ENCODE data around the gene TXNRD1. TPM values are rescaled to one million over a fixed set of nuclear protein-coding genes. Genes with fewer than 3 reads are reported as not detected.
"Not testable (repeated sequence)": the region's sequence is repeated elsewhere in the genome, so short reads cannot be mapped to it uniquely, and the experiment has no call there.

TXNRD1 gene
- total RNA-seq, 1 experiment from 2014 or later, result 275 TPM

GRCh38 chr12:104323899-104324298 lies 108.3 kb downstream of the TXNRD1 start:
- DNase-seq (ENCODE audit: low read depth), result no peak

GRCh38 chr12:104328278-104328677 lies 112.7 kb downstream of the TXNRD1 start:
- not testable (repeated sequence) for DNase-seq (ENCODE audit: low read depth)

- DNase-seq (ENCODE audit: low read depth), result no peak
Observed at GRCh38 chr12:104328790-104329189, 113.2 kb downstream of the TXNRD1 start.

GRCh38 chr12:104329707-104330532 lies 114.3 kb downstream of the TXNRD1 start:
- no peak for DNase-seq (ENCODE audit: low read depth)

- DNase-seq (ENCODE audit: low read depth), result no peak
Observed at GRCh38 chr12:104331376-104331775, 115.8 kb downstream of the TXNRD1 start.

- DNase-seq (ENCODE audit: low read depth), result not testable (repeated sequence)
Observed at GRCh38 chr12:104332273-104332672, 116.7 kb downstream of the TXNRD1 start.

- DNase-seq (ENCODE audit: low read depth), result no peak
Observed at GRCh38 chr12:104333692-104334255, 118.2 kb downstream of the TXNRD1 start.

GRCh38 chr12:104334581-104334980 lies 119.0 kb downstream of the TXNRD1 start:
- DNase-seq (ENCODE audit: low read depth), result no peak

GRCh38 chr12:104336115-104336514 lies 120.5 kb downstream of the TXNRD1 start:
- no peak for DNase-seq (ENCODE audit: low read depth)

- no peak for DNase-seq (ENCODE audit: low read depth)
Observed at GRCh38 chr12:104337030-104337558, 121.5 kb downstream of the TXNRD1 start.

GRCh38 chr12:104339663-104340062 lies 124.1 kb downstream of the TXNRD1 start:
- no peak for DNase-seq (ENCODE audit: low read depth)

GRCh38 chr12:104340177-104340576 lies 124.6 kb downstream of the TXNRD1 start:
- no peak for DNase-seq (ENCODE audit: low read depth)

- DNase-seq (ENCODE audit: low read depth), result no peak
Observed at GRCh38 chr12:104340925-104341611, 125.5 kb downstream of the TXNRD1 start.

- no peak for DNase-seq (ENCODE audit: low read depth)
Observed at GRCh38 chr12:104342147-104342546, 126.6 kb downstream of the TXNRD1 start.

GRCh38 chr12:104342635-104343249 lies 127.2 kb downstream of the TXNRD1 start:
- no peak for DNase-seq (ENCODE audit: low read depth)

- DNase-seq (ENCODE audit: low read depth), result no peak
Observed at GRCh38 chr12:104344682-104345081, 129.1 kb downstream of the TXNRD1 start.

GRCh38 chr12:104345234-104346066 lies 129.9 kb downstream of the TXNRD1 start:
- no peak for DNase-seq (ENCODE audit: low read depth)

GRCh38 chr12:104347374-104348075 lies 131.9 kb downstream of the TXNRD1 start:
- DNase-seq (ENCODE audit: low read depth), result no peak

GRCh38 chr12:104348283-104348993 lies 132.9 kb downstream of the TXNRD1 start:
- no peak for DNase-seq (ENCODE audit: low read depth)

- no peak for DNase-seq (ENCODE audit: low read depth)
Observed at GRCh38 chr12:104348994-104349494, 133.5 kb downstream of the TXNRD1 start.
